Aorta (tissue), 5 donors: ENCODE results near the gene SOCS1. TPM values are rescaled to one million over a fixed set of nuclear protein-coding genes. Genes with fewer than 3 reads are reported as not detected.

Experiments
- ATAC-seq: fragments of 200-7000 bp; cut with Tn5 transposase; one replicate; pipeline ENCODE4 v1.9.1; 2022; ENCODE audit warnings: moderate library complexity; ENCODE audit not compliant: low FRiP score
- DNase-seq, 2 donors: peaks; one replicate each; pipeline ENCODE4 v3.0.0-alpha.2; 2020
- H3K27ac ChIP-seq, 2 donors: one replicate each; pipeline ENCODE4 v1.5.1; 2013; ENCODE audit warnings: low read length in 2 of 2, mild to moderate bottlenecking in 2 of 2, moderate library complexity in 2 of 2, control low read depth in 1 of 2, inconsistent platforms in 1 of 2, low read depth in 1 of 2
- H3K27me3 ChIP-seq, 2 donors: one replicate each; pipeline ENCODE4 v1.6.1; 2013; ENCODE audit warnings: control low read depth in 1 of 2, low read length in 1 of 2, mild to moderate bottlenecking in 1 of 2, moderate library complexity in 1 of 2; ENCODE audit not compliant: insufficient read depth in 2 of 2, control insufficient read depth in 1 of 2
- H3K36me3 ChIP-seq, 2 donors: one replicate each; pipeline ENCODE4 v1.6.1; 2013; ENCODE audit warnings: control low read depth in 1 of 2, low read length in 1 of 2, mild to moderate bottlenecking in 1 of 2; ENCODE audit not compliant: insufficient read depth in 2 of 2, control insufficient read depth in 1 of 2
- H3K4me1 ChIP-seq, 2 donors: one replicate each; pipeline ENCODE4 v1.6.1; 2013; ENCODE audit warnings: low read length in 2 of 2, control low read depth in 1 of 2, mild to moderate bottlenecking in 1 of 2, moderate library complexity in 1 of 2; ENCODE audit not compliant: insufficient read depth in 2 of 2, control insufficient read depth in 1 of 2
- H3K4me3 ChIP-seq, 2 donors: one replicate each; pipeline ENCODE4 v1.5.1; 2013; ENCODE audit warnings: low read length in 2 of 2, control low read depth in 1 of 2, mild to moderate bottlenecking in 1 of 2
- H3K9me3 ChIP-seq: one replicate; pipeline ENCODE4 v1.6.1; 2013; ENCODE audit warnings: mild to moderate bottlenecking, low read length; ENCODE audit not compliant: control insufficient read depth
- WGBS, 2 donors: extraction: QIAGEN DNeasy Blood & Tissue Kit; methylation state at CpG; one replicate each; pipeline ENCODE4 v1.1.7; 2013; 5-methylcytosine and 5-hydroxymethylcytosine counted together
- intact Hi-C, 2 donors: fragments of 100-400 bp; cut with DNase I; formaldehyde crosslinking; loops; one replicate each; pipeline versions ENCODE4 v1.14.2 to v1.15.0; 2022
- polyA plus RNA-seq, 2 donors: library from polyadenylated mRNA; stranded (reverse); fragments of 200-250 nt; gene quantifications; one replicate each; pipeline ENCODE4 v1.2.3, GENCODE V29; 2013
- total RNA-seq, 2 donors: library from RNA; stranded (reverse); fragmentation: NEBNext Ultra II Directional; extraction: Animal tissue kit (Norgen Biotek cat#: 25700); gene quantifications; one replicate each; pipeline ENCODE4 v1.2.1, GENCODE V29; 2021
- donor health status: healthy with polysubstance abuse.
- donor health status: Bipolar disorder and iron deficiency.
- donor health status: DM: no; HTN: no; CAD: no.
- donor health status: DM: no; HTN: no; CAD: no.
- donor health status: DM: yes; HTN: yes; CAD: no.

The SOCS1 gene
- total and polyA plus RNA-seq, 4 donors = 1.5 to 6.4 (median 3.5) TPM

GRCh38 chr16:11232852-11233726, 22.9 kb downstream of the SOCS1 start:
- peak; percentile 55 for ATAC-seq
- no peaks in the 10 kb centered on the region for H3K9me3 ChIP-seq
- H3K4me1 ChIP-seq = no peaks in the 10 kb centered on the region
- H3K4me3 ChIP-seq = no peak overlapping the region
- no peaks in the 10 kb centered on the region for H3K36me3 ChIP-seq
- 41 to 48% methylated on average over 31 to 35 of the region's 35 CpGs for WGBS, 2 donors
- no peaks in the 10 kb centered on the region for H3K27me3 ChIP-seq
- DNase-seq = peak; percentile 67 to 84
- intact Hi-C loops = no loop called here
- H3K27ac ChIP-seq = no peak overlapping the region

DNA sequence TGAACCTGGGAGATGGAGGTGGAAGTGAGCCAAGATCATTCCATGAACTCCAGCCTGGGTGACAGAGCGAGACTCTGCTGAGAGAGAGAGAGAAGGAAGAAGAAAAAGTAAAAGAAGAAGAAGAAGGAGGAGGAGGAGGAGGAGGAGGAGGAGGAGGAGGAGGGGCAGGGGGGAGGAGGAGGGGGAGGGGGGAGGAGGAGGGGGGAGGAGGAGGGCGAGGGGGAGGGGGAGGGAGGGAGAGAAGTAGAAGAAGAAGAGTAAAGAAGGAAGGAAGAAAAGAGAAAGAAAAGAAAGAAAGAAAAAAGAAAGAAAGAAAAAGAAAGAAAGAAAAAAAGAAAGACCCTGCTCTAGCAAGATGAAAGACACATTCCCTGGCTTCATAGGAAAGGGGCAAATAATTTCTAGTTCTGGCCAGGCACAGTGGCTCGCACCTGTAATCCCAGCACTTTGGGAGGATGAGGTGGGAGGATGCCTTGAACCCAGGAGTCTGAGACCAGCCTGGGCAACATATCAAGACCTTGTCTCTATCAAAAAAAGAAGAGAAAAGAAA, 23.6 kb downstream of the SOCS1 start:
- no peak overlapping the region for H3K27ac ChIP-seq
- intact Hi-C loops = no loop called here
- no peaks in the 10 kb centered on the region for H3K36me3 ChIP-seq
- no peaks in the 10 kb centered on the region for H3K9me3 ChIP-seq
- no peaks in the 10 kb centered on the region for H3K27me3 ChIP-seq
- no peaks in the 10 kb centered on the region for H3K4me1 ChIP-seq
- WGBS, 2 donors = 94 to 96% methylated on average over 1 to 2 of the region's 3 CpGs
- no peak for DNase-seq
- H3K4me3 ChIP-seq = no peak overlapping the region
- ATAC-seq = no peak

- H3K4me3 ChIP-seq = no peak overlapping the region
- ATAC-seq = no peak
- no peaks in the 10 kb centered on the region for H3K36me3 ChIP-seq
- H3K27me3 ChIP-seq = no peaks in the 10 kb centered on the region
- H3K4me1 ChIP-seq = no peaks in the 10 kb centered on the region
- 94% methylated on average over 10 of the region's 10 CpGs for WGBS, 2 donors
- H3K9me3 ChIP-seq = no peaks in the 10 kb centered on the region
- H3K27ac ChIP-seq = no peak overlapping the region
- no peak for DNase-seq
- intact Hi-C loops = no loop called here
Observed at GRCh38 chr16:11231367-11231970, 24.5 kb downstream of the SOCS1 start.

GRCh38 chr16:11229906-11230305, 26.1 kb downstream of the SOCS1 start:
- H3K9me3 ChIP-seq = no peaks in the 10 kb centered on the region
- intact Hi-C loops = no loop called here
- H3K4me3 ChIP-seq = no peak overlapping the region
- no peaks in the 10 kb centered on the region for H3K27me3 ChIP-seq
- no peaks in the 10 kb centered on the region for H3K36me3 ChIP-seq
- no peak for DNase-seq
- 73 to 79% methylated on average over 4 of the region's 4 CpGs for WGBS, 2 donors
- H3K4me1 ChIP-seq = no peaks in the 10 kb centered on the region
- no peak for ATAC-seq
- no peak overlapping the region for H3K27ac ChIP-seq

GRCh38 chr16:11229432-11229831, 26.6 kb downstream of the SOCS1 start:
- Histone ChIP-seq H3K27ac (no peak overlapping the region), H3K4me1 (no peaks in the 10 kb centered on the region), H3K9me3 (no peaks in the 10 kb centered on the region), H3K36me3 (no peaks in the 10 kb centered on the region), H3K4me3 (no peak overlapping the region), H3K27me3 (no peaks in the 10 kb centered on the region)
- intact Hi-C loops = no loop called here
- WGBS, 2 donors = 77 to 83% methylated on average over 5 of the region's 5 CpGs
- DNase-seq = no peak
- no peak for ATAC-seq

GRCh38 chr16:11225677-11226549, 30.1 kb downstream of the SOCS1 start:
- H3K27me3 ChIP-seq = no peaks in the 10 kb centered on the region
- WGBS, 2 donors = 71 to 80% methylated on average over 18 of the region's 18 CpGs
- no peaks in the 10 kb centered on the region for H3K36me3 ChIP-seq
- ATAC-seq = no peak
- intact Hi-C loops = no loop called here
- H3K9me3 ChIP-seq = no peaks in the 10 kb centered on the region
- H3K4me3 ChIP-seq = no peak overlapping the region
- H3K27ac ChIP-seq = no peak overlapping the region
- no peak for DNase-seq
- H3K4me1 ChIP-seq = no peaks in the 10 kb centered on the region

DNA sequence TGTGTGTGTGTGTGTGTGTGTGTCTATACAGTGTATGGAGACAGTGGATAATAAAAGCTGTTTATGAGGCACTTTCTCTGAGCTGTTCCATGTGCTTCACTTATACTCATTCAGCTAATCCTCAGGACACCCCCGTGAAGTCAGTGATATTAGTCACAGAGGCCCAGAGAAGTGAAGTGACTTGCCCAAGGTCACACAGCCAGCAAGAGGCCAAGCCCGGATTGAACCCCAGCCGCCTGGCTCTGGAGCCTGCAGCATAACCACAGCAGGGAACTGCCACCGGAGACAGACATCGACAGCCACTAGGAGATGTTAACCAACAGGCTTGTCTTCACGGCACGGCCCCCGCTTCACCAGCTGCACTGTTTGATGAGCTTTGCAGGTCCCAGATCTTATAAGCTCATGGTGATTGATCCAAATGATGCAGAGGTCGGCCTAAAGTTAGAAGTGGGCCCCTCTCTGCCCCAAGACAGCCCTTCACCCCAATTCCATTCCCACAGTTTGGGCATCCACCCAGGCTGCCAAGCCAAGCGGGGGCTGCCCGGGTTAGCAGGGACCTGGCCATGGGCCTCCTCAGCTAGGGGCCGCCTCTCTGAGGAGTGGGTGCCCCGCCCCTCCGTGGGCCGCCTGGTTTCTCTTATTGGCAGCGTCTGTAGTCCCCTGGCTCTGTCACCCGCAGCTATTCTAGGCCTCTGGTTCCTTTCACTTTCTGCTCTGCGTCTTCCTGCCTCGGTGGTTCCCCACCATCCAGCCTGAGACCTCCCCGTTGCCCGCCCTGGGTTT, 30.9 kb downstream of the SOCS1 start:
- 35 to 47% methylated on average over 21 of the region's 21 CpGs for WGBS, 2 donors
- DNase-seq = no peak
- H3K36me3 ChIP-seq = no peaks in the 10 kb centered on the region
- intact Hi-C loops = no loop called here
- H3K4me1 ChIP-seq = no peaks in the 10 kb centered on the region
- no peaks in the 10 kb centered on the region for H3K27me3 ChIP-seq
- peak; percentile 49 for ATAC-seq
- H3K9me3 ChIP-seq = no peaks in the 10 kb centered on the region
- no peak overlapping the region for H3K4me3 ChIP-seq
- H3K27ac ChIP-seq = no peak overlapping the region
